ENCODE results near the gene BHLHA15. TPM values are rescaled to one million over a fixed set of nuclear protein-coding genes. Genes with fewer than 3 reads are reported as not detected.

The BHLHA15 gene
- total RNA-seq, 1 experiment from 2014 or later = 2.8 TPM

- POLR2A ChIA-PET = no interaction called here
- Mint-ChIP-seq H3K27ac (no peak overlapping the region), H3K9me3 (no peaks in the 10 kb centered on the region), H3K4me1 (no peaks in the 10 kb centered on the region), H3K4me3 (no peak overlapping the region), H3K36me3 (peaks cover 2% of the 10 kb centered on the region; the same call in 1 of the 2 replicates), H3K27me3 (ENCODE audit: low read depth) (no peaks in the 10 kb centered on the region)
- ATAC-seq (no peak), DNase-seq (ENCODE audit: low spot score) (no peak)
- TF ChIP-seq AR (CRISPR knock-in tag; IDR thresholded peaks at IDR 0.05) (no peak), AFF4 (CRISPR knock-in tag; IDR thresholded peaks at IDR 0.05; ENCODE audit: borderline replicate concordance) (no peak), IRF2 (CRISPR knock-in tag; IDR thresholded peaks at IDR 0.05; ENCODE audit: borderline replicate concordance, low read depth) (no peak), JUN (CRISPR knock-in tag; IDR thresholded peaks at IDR 0.05) (no peak), ZSCAN18 (CRISPR knock-in tag; IDR thresholded peaks at IDR 0.05) (no peak), E2F4 (CRISPR knock-in tag; IDR thresholded peaks at IDR 0.05; ENCODE audit: borderline replicate concordance, low read depth) (no peak), ZNF396 (CRISPR knock-in tag; IDR thresholded peaks at IDR 0.05; ENCODE audit: borderline replicate concordance) (no peak), NFATC4 (CRISPR knock-in tag; IDR thresholded peaks at IDR 0.05) (no peak), HMGXB4 (CRISPR knock-in tag; IDR thresholded peaks at IDR 0.05) (no peak), MAX (CRISPR knock-in tag; IDR thresholded peaks at IDR 0.05) (no peak), ZBTB43 (CRISPR knock-in tag; IDR thresholded peaks at IDR 0.05) (no peak)
- CTCF ChIA-PET = interaction anchor here (0.6 to 2.3 kb wide), 3 partner anchors 58 to 186 kb away, joined by 3 to 12 read pairs (median 5); no protein-coding TSS in a partner anchor
Measured at GRCh38 chr7:98199131-98199530, 12.1 kb upstream of the BHLHA15 start.

GRCh38 chr7:98200364-98200763, 10.9 kb upstream of the BHLHA15 start:
- Mint-ChIP-seq H3K4me1 (no peaks in the 10 kb centered on the region), H3K9me3 (no peaks in the 10 kb centered on the region), H3K4me3 (no peak overlapping the region), H3K27me3 (ENCODE audit: low read depth) (no peaks in the 10 kb centered on the region), H3K36me3 (no peaks in the 10 kb centered on the region; the same call in 1 of the 2 replicates), H3K27ac (no peak overlapping the region)
- ChIA-PET CTCF (interaction anchor here (1.6 kb wide), 1 partner anchor 34 kb away, joined by 4 read pairs; no protein-coding TSS in a partner anchor), POLR2A (no interaction called here)
- ATAC-seq (no peak), DNase-seq (ENCODE audit: low spot score) (no peak)
- no peak for TF ChIP-seq MYBL2 (CRISPR knock-in tag; IDR thresholded peaks at IDR 0.05)
- no peak for TF ChIP-seq FOXK1 (CRISPR knock-in tag; IDR thresholded peaks at IDR 0.05)
- TF ChIP-seq ZNF396 (CRISPR knock-in tag; IDR thresholded peaks at IDR 0.05; ENCODE audit: borderline replicate concordance) = no peak
- TF ChIP-seq SMAD4 (CRISPR knock-in tag; IDR thresholded peaks at IDR 0.05) = no peak
- no peak for TF ChIP-seq ELF4 (CRISPR knock-in tag; IDR thresholded peaks at IDR 0.05; ENCODE audit: low read depth)
- no peak for TF ChIP-seq FOXJ3 (CRISPR knock-in tag; IDR thresholded peaks at IDR 0.05; ENCODE audit: borderline replicate concordance)
- no peak for TF ChIP-seq ZNF219 (CRISPR knock-in tag; IDR thresholded peaks at IDR 0.05; ENCODE audit: borderline replicate concordance)

All from WTC11 (cell line).